GM19455 (cell line): Measurements from ENCODE around the gene PRRC2A.

Experiments used
- ATAC-seq: cut with Tn5 transposase; IDR thresholded peaks from one replicate; pipeline ENCODE4 v1.9.1; 2021; ENCODE audit not compliant: unreplicated experiment

Gene PRRC2A

GRCh38 chr6:31645325-31645724 is 24.8 kb downstream of the PRRC2A start:
- no peak for ATAC-seq

- ATAC-seq, result peak; percentile 26
These were observed 31.2 kb downstream of the PRRC2A start for GRCh38 chr6:31651602-31652191.

DNA sequence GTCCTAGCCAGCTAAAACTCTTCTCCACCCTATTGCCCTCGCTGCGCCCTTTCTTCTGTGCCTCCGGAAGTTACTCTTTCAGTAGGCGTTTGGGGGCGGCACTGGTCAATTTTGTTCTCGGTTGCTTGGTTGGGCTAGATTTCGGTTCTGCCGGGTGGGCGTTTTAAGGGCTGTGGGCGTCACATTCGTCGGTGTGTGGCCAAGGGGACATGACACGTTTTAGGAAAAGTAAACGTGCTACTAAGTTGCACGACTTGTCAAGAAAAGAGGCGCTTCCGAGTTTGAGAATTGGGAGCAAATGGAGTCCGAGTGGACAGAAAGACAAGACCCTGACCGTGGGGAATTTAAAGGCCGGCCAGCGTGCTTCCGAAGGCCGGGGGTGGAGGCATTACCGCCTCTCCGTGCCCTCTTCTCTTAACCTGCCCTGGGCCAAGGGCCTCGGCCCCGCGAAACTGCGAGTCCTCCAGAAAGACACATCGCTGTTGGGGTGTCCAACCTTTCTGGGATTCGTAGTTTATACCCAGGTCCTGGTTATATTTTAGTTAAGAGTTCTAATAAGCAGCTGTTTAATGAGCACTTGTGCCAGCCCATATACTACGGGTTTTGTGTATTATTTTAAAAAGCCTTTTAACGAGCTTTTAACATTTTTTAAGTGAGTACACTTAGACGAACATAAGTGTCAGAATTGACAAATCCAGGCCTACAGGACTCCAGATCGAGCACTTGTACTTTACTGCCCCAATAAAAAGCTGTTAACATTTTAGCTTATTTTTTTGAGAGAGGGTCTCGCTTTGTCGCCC is 32.6 kb downstream of the PRRC2A start:
- ATAC-seq, result peak; percentile 61

GRCh38 chr6:31654574-31655348 is 34.2 kb downstream of the PRRC2A start:
- ATAC-seq, result no peak

DNA sequence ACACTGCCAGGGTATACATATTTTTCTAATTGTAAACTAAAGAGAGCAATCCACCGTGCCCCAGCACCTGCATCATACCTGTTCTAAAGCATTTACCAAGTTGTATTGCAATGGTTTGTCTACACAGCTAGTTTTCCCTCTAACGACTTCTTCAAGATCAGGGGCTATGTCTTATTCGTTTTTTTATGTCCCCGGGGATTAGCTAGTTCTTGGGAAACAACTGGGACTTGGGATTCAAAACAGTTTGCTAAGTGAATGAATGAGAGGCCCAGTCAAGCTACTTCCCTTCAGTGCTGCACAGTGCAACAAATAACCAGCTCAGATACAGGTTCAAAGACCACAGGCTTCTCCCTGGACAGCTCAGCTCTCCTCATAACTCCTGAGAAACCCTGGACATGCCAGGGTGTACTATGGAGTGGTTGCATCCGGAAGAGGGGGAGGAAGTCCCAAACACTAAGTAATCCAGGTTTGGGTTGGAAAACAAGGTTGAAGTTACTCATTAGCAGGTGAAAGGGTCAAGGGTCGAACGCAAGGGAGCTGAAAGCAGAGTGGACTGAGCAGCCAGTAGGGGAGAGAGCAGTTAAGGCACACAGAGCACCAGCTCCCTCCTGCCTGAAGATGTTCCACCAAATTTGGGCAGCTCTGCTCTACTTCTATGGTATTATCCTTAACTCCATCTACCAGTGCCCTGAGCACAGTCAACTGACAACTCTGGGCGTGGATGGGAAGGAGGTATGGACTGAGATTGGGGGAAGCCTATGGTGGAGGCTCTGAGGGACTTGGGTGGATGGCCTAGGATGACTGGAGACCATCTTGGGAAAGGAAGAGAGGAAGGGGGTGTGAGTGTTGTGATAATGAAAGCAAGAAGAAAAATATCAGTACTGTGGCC is 35.1 kb downstream of the PRRC2A start, which contains the start of gene APOM:
APOM (plus strand) TSS at position 546 of the 889 bp plus-strand sequence; CDS start at position 619, 73 bp downstream.
- no peak for ATAC-seq

DNA sequence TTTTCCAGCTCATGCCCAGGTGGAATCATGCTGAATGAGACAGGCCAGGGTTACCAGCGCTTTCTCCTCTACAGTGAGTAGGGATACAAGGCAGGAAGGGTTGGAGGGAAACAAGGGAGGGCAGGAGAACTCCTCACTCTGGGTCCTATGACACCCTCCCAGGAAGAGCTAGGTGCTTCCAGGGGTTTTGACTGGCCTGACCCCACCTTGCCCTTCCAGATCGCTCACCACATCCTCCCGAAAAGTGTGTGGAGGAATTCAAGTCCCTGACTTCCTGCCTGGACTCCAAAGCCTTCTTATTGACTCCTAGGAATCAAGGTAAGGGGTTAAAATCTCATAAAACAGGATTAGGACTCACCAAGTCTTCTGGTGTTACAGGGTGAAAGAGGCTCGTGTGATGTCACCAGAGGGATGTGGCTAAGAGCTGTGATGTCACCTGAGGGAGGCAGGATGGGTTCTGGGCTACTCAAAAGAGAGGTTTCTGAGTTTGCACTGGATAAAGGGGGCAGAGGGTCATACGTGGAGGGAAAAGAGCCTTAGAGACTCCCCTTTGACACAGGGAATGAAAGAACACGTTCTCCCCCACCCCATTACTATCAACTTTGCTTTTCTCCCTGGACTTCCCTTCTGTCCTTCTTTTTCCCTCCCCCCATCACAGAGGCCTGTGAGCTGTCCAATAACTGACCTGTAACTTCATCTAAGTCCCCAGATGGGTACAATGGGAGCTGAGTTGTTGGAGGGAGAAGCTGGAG is 37.1 kb downstream of the PRRC2A start:
- ATAC-seq, result no peak

DNA sequence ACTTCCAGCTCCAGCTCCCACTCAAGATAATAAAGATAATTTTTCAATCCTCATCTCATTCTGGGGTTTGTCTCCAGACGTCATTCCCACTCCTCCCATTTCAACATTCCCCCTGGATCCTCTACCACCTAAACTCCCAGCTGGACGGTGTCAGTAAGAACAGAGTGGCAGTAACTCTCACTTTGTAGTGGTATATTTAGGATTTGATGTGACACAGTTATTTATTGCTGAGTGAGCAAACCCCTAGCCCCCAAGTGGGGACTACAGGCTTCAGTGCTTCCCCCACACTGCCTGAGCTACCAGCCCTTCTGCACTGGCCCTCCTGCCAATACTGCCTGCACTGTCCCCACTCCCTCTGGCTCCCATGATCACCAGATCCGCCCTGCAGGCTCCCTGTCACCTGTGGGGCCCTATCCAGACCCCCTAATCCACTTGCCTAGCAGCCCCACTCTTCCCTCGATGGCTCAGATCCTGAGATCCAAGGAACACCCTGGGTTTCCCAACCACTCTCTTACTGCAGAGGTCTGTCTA is 37.7 kb downstream of the PRRC2A start:
- no peak for ATAC-seq

- no peak for ATAC-seq
These were observed 38.6 kb downstream of the PRRC2A start for GRCh38 chr6:31658983-31659648.

DNA sequence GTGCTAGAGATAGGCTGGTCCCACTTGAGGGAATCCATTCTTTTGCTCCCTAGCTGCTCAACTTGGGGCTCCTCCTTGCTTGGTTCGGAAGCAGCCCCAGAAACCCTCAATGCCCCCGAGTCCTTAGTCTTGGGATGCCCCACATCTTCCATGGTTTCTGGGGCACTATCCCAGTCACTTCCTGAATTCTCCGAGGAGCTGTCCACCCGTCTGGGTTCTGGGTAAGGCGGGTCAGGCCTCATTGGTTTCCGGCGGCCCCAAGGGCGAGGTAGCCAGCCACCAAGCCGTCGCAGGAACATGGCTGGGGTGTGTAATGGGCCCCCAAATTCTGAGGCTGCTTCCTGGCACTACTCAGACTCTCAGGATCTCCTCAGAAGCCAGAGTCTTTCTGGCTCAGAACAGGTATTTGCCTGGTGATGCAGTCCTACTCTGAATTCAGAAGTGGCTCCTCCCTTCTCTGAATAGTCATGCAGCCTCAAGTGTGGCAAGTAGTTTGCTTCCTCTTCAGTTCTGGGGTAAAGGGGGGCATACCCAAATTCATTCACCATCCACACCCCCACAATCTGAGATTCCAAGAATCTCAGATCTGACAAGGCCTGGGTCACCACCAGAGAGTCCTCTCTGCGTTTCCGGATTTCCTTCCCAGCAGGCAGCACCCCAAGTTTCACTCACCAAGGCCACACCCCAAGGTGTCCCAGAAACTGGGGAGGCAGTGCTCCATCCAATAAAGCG is 39.3 kb downstream of the PRRC2A start:
- peak; percentile 20 for ATAC-seq

- ATAC-seq, result peak; percentile 56
These were observed 40.1 kb downstream of the PRRC2A start, which contains the start of gene C6orf47 for GRCh38 chr6:31660381-31661261. Gene C6orf47 (minus strand): TSS chr6:31660778. CDS start chr6:31659947, 831 bp downstream.

- no peak for ATAC-seq
These were observed 41.0 kb downstream of the PRRC2A start for GRCh38 chr6:31661262-31662123.

GRCh38 chr6:31662124-31662723 is 41.7 kb downstream of the PRRC2A start:
- no peak for ATAC-seq

GRCh38 chr6:31663126-31663960 is 42.8 kb downstream of the PRRC2A start:
- ATAC-seq, result no peak

GRCh38 chr6:31663961-31664789 is 43.7 kb downstream of the PRRC2A start:
- ATAC-seq, result no peak
